ENCODE measurements around the gene DUSP8.

DNA sequence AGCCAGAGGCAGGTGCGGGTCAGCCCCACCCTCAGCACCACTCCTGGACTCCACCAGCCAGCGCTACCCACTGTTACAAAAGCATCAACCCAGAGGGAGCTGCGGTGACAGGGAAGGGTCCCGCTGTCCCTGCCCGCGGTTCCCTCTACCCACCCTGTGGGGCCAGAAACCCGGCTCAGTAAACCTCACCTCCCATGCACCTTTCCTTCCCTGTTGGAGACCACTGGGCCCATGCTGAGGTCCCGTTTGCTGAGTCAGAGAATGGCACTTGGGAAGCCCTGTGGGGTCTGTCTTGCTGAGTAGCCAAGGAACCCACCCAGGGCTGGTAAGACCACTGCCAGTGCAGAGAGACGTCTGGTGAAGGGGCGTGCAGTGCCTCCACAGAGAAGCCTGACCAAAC is 43.4 kb downstream of the DUSP8 start:
- TF ChIP-seq, protein P1, sequence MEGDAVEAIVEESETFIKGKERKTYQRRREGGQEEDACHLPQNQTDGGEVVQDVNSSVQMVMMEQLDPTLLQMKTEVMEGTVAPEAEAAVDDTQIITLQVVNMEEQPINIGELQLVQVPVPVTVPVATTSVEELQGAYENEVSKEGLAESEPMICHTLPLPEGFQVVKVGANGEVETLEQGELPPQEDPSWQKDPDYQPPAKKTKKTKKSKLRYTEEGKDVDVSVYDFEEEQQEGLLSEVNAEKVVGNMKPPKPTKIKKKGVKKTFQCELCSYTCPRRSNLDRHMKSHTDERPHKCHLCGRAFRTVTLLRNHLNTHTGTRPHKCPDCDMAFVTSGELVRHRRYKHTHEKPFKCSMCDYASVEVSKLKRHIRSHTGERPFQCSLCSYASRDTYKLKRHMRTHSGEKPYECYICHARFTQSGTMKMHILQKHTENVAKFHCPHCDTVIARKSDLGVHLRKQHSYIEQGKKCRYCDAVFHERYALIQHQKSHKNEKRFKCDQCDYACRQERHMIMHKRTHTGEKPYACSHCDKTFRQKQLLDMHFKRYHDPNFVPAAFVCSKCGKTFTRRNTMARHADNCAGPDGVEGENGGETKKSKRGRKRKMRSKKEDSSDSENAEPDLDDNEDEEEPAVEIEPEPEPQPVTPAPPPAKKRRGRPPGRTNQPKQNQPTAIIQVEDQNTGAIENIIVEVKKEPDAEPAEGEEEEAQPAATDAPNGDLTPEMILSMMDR (IDR thresholded peaks at IDR 0.05), result no peak
- no peak for TF ChIP-seq EZH2 (IDR thresholded peaks at IDR 0.05; ENCODE audit: borderline replicate concordance, insufficient read depth, low read depth, low read length, poor library complexity, severe bottlenecking)

Measured in B cell (primary cell).